Frontal cortex (tissue), 4 donors: ENCODE data around the gene ABCF2. TPM values are rescaled to one million over a fixed set of nuclear protein-coding genes. Genes with fewer than 3 reads are reported as not detected.

ENCODE experiments used
- DNase-seq, 2 donors: peaks; one replicate each; pipeline ENCODE4 v3.0.0; 2012; ENCODE audit warnings: low spot score in 2 of 2
- FAIRE-seq: peaks from 2 replicates; lab custom pipeline; 2012; peaks lifted over from hg19 to GRCh38; lab: Jason Lieb, UNC
- total RNA-seq: library from RNA; depleted of rRNA; stranded (reverse); fragments of >200 nt; gene quantifications from one replicate; pipeline ENCODE4 v1.2.3, GENCODE V29; 2014
- donor health status: control.
- donor health status: control.
- donor health status: control.

The ABCF2 gene
- total RNA-seq, 1 donor from 2014 or later, result 38.3 TPM

- DNase-seq (no peak), FAIRE-seq (no peak)
Measured at GRCh38 chr7:151254316-151254715, 27.3 kb upstream of the ABCF2 start.

GRCh38 chr7:151252961-151253711, 26.1 kb upstream of the ABCF2 start:
- DNase-seq (no peak), FAIRE-seq (no peak)

GRCh38 chr7:151252561-151252835, 25.5 kb upstream of the ABCF2 start:
- DNase-seq (no peak), FAIRE-seq (no peak)

GRCh38 chr7:151251689-151252560, 24.9 kb upstream of the ABCF2 start:
- DNase-seq, result peak; percentile 90 to 93
- FAIRE-seq, result no peak

- FAIRE-seq, result no peak
- peak in 1 of 2 donors; percentile 53 for DNase-seq
Measured at GRCh38 chr7:151251328-151251688, 24.3 kb upstream of the ABCF2 start.

- no peak for FAIRE-seq
- DNase-seq, result no peak
Measured at GRCh38 chr7:151250181-151251132, 23.5 kb upstream of the ABCF2 start.

- DNase-seq (peak in 1 of 2 donors; percentile 64), FAIRE-seq (no peak)
Measured at GRCh38 chr7:151249732-151250072, 22.7 kb upstream of the ABCF2 start.

- FAIRE-seq (no peak), DNase-seq (peak in 1 of 2 donors; percentile 69)
Measured at GRCh38 chr7:151249034-151249731, 22.2 kb upstream of the ABCF2 start.

GRCh38 chr7:151248346-151249033, 21.5 kb upstream of the ABCF2 start, which contains the start of gene SMARCD3:
TSS of gene SMARCD3 (minus strand) at chr7:151248694. CDS start at chr7:151248562, 132 bp downstream.
- FAIRE-seq (no peak), DNase-seq (peak; percentile 76 to 86)

- FAIRE-seq (no peak), DNase-seq (peak in 1 of 2 donors; percentile 53)
Measured at GRCh38 chr7:151247611-151248345, 20.8 kb upstream of the ABCF2 start.

GRCh38 chr7:151246851-151247580, 20.0 kb upstream of the ABCF2 start:
- FAIRE-seq (no peak), DNase-seq (no peak)

GRCh38 chr7:151246102-151246850, 19.3 kb upstream of the ABCF2 start:
- DNase-seq (no peak), FAIRE-seq (no peak)

GRCh38 chr7:151245360-151246101, 18.5 kb upstream of the ABCF2 start:
- FAIRE-seq, result no peak
- peak; percentile 76 to 80 for DNase-seq

- no peak for DNase-seq
Measured at GRCh38 chr7:151244841-151245346, 17.9 kb upstream of the ABCF2 start.

GRCh38 chr7:151244196-151244840, 17.3 kb upstream of the ABCF2 start:
- DNase-seq, result peak; percentile 71 to 79
- no peak for FAIRE-seq

More at GRCh38 chr7:151244841-151245346, 17.9 kb upstream of the ABCF2 start:
- no peak for FAIRE-seq
